Measurements from ENCODE around the gene PRR5. TPM values are rescaled to one million over a fixed set of nuclear protein-coding genes. Genes with fewer than 3 reads are reported as not detected.

PRR5 gene
- total and polyA plus RNA-seq, 2 of the 13 experiments (the other 11 are each of a cell fraction or from before 2014, with no cell fraction given) = 11.6 to 27.5 TPM

DNA sequence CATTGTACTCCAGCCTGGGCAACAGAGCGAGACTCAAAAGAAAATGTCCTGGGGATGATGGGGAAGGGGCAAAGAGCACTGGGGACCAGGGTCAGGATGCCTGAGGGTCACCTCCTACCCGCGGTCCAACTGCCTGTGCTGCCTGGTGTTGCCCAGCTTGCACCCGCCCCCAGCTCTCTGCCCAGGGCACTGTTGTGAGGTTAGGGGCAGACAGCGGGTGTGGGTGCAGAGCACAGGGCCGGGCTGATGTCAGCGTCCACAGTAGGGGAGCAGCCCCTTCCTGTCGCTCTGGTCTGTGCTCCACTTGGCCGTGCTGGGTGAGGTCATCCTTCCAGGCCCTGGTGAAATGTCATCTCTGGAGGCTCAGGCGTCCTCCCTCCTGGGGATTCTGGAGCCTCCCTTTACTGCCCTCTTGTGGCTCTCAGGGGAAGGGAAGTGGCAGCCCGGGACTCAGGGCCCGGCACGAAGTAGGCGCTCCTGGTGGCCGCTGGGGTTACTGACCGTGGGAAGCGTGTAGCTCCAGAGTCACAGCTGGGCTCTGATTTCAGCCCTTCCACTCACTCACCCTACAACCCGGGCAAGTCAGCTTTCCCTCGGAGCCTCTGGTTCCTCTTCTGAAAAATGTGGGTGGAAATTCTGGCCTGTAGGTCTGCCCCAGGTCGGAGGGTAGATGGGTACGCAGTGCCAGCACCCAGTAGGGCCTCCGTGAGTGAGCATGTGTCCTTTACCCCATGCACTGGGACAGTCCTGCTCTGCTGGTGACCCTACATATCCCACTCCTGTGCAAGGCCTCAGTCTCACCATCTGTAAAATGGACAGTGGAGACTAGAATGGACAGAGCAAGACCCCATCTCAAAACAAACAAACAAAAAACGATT, 17.3 kb upstream of the PRR5 start (continued):
- TF ChIP-seq MXD3 (CRISPR knock-in tag; IDR thresholded peaks at IDR 0.05) (0 out of 2 replicates have a peak, but pooled peaks have one; percentile 32), ZNF3 (CRISPR knock-in tag; IDR thresholded peaks at IDR 0.05) (no peak), ZNF160 (CRISPR knock-in tag; IDR thresholded peaks at IDR 0.05) (no peak), ZNF703 (CRISPR knock-in tag; IDR thresholded peaks at IDR 0.05; ENCODE audit: borderline replicate concordance) (no peak), KDM1A (CRISPR knock-in tag; IDR thresholded peaks at IDR 0.05) (0 out of 2 replicates have a peak, but pooled peaks have one; percentile 17), ZFAT (CRISPR knock-in tag; conservative IDR thresholded peaks at IDR 0.05) (no peak), AGO1 (IDR thresholded peaks at IDR 0.05; ENCODE audit: low read depth, low read length, poor library complexity, severe bottlenecking) (peak; percentile 9), TARDBP (CRISPR knock-in tag; IDR thresholded peaks at IDR 0.05) (peak; percentile 74), SKI (IDR thresholded peaks at IDR 0.05; ENCODE audit: partially characterized antibody) (peak; percentile 20), ELF1 (CRISPR knock-in tag; IDR thresholded peaks at IDR 0.05) (peak; percentile 64), RXRB (CRISPR knock-in tag; IDR thresholded peaks at IDR 0.05; ENCODE audit: borderline replicate concordance) (peak; percentile 46; the same call in 1 of the 2 replicates), RCOR2 (CRISPR knock-in tag; IDR thresholded peaks at IDR 0.05) (0 out of 2 replicates have a peak, but pooled peaks have one; percentile 32), HOXA3 (CRISPR knock-in tag; IDR thresholded peaks at IDR 0.05) (peak; percentile 73; the same call in 1 of the 2 replicates), IRF2 (CRISPR knock-in tag; IDR thresholded peaks at IDR 0.05) (peak; percentile 58; the same call in 1 of the 2 replicates), ZNF224 (CRISPR knock-in tag; IDR thresholded peaks at IDR 0.05) (0 out of 2 replicates have a peak, but pooled peaks have one; percentile 77), XBP1 (CRISPR knock-in tag; IDR thresholded peaks at IDR 0.05) (no peak), RAD21 (CRISPR knock-in tag; IDR thresholded peaks at IDR 0.05) (peak; percentile 93), ZBTB20 (CRISPR knock-in tag; IDR thresholded peaks at IDR 0.05; ENCODE audit: borderline replicate concordance, low read depth) (no peak), SIN3A (IDR thresholded peaks at IDR 0.05; ENCODE audit: borderline replicate concordance, low read depth, low read length) (no peak), SOX6 (IDR thresholded peaks at IDR 0.05) (no peak), SOX6 (CRISPR knock-in tag; IDR thresholded peaks at IDR 0.05) (peak; percentile 40; the same call in 1 of the 2 replicates), CHD4 (IDR thresholded peaks at IDR 0.05; ENCODE audit: borderline replicate concordance, low read length) (peak; percentile 85; the same call in 1 of the 2 replicates), ZNF598 (CRISPR knock-in tag; IDR thresholded peaks at IDR 0.05; ENCODE audit: borderline replicate concordance) (peak; percentile 46; the same call in 1 of the 2 replicates), HNRNPL (IDR thresholded peaks at IDR 0.05; ENCODE audit: low read depth, low read length) (peak; percentile 77; the same call in 1 of the 2 replicates), HIVEP1 (CRISPR knock-in tag; IDR thresholded peaks at IDR 0.05) (peak; percentile 30; the same call in 1 of the 2 replicates), FOXJ3 (CRISPR knock-in tag; IDR thresholded peaks at IDR 0.05; ENCODE audit: borderline replicate concordance) (no peak), HHEX (CRISPR knock-in tag; IDR thresholded peaks at IDR 0.05) (no peak), ATRX (CRISPR knock-in tag; IDR thresholded peaks at IDR 0.05; ENCODE audit: borderline replicate concordance) (no peak), CREB1 (IDR thresholded peaks at IDR 0.05) (peak; percentile 66), CREB1 (CRISPR knock-in tag; IDR thresholded peaks at IDR 0.05) (no peak), HOXA5 (CRISPR knock-in tag; IDR thresholded peaks at IDR 0.05) (peak; percentile 65; the same call in 1 of the 2 replicates)
- TF ChIP-seq, protein P1, sequence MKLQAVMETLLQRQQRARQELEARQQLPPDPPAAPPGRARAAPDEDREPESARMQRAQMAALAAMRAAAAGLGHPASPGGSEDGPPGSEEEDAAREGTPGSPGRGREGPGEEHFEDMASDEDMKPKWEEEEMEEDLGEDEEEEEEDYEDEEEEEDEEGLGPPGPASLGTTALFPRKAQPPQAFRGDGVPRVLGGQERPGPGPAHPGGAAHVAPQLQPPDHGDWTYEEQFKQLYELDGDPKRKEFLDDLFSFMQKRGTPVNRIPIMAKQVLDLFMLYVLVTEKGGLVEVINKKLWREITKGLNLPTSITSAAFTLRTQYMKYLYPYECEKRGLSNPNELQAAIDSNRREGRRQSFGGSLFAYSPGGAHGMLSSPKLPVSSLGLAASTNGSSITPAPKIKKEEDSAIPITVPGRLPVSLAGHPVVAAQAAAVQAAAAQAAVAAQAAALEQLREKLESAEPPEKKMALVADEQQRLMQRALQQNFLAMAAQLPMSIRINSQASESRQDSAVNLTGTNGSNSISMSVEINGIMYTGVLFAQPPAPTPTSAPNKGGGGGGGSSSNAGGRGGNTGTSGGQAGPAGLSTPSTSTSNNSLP (IDR thresholded peaks at IDR 0.05; ENCODE audit: low read depth, low read length) = 0 out of 2 replicates have a peak, but pooled peaks have one; percentile 39
